ENCODE results near the gene MEGF11.

Gene MEGF11

DNA sequence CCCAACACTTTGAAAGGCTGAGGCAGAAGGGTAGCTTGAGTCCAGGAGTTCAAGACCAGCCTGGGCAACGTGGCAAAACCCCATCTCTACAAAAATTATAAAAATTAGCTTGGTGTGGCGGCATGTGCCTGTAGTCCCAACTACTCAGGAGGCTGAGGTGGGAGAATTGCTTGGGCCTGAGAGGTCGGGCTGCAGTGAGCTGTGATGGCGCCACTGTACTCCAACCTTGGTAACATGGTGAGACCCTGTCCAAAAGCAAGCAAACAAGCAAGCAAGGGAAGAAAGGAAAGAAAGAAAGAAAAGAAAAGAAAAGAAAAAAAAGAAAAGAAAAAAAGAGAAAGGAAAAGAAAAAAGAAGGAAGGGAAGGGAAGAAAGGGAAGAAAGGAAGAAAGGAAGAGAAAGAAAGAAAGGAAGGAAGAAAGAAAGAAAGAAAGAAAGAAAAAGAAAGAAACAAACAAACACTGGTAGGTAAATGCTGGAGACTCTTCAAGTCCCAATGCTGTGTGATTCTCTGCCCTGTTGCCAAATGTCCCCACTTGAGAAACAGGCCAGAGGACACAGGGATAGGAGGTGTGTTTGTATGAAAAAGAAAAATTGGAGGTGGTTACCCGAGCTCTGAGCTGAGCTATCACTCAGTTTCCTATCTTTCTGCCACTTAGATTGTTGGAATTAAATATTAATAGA, 263.1 kb downstream of the MEGF11 start (continued):
- TF ChIP-seq SCRT1 (tag by site-specific recombination; IDR thresholded peaks at IDR 0.05; ENCODE audit: borderline replicate concordance) (no peak), ZNF350 (tag by site-specific recombination; IDR thresholded peaks at IDR 0.05) (no peak), ZNF366 (tag by site-specific recombination; conservative IDR thresholded peaks at IDR 0.05) (peak; percentile 92), ZNF701 (tag by site-specific recombination; IDR thresholded peaks at IDR 0.05) (no peak), ZNF76 (tag by site-specific recombination; IDR thresholded peaks at IDR 0.05; ENCODE audit: borderline replicate concordance, low read depth) (no peak), PRDM1 (tag by site-specific recombination; IDR thresholded peaks at IDR 0.05) (peak; percentile 97), YY2 (tag by site-specific recombination; IDR thresholded peaks at IDR 0.05) (no peak), ZNF623 (tag by site-specific recombination; IDR thresholded peaks at IDR 0.05) (no peak), ZNF426 (tag by site-specific recombination; IDR thresholded peaks at IDR 0.05) (no peak)
- TF ChIP-seq, protein P1, sequence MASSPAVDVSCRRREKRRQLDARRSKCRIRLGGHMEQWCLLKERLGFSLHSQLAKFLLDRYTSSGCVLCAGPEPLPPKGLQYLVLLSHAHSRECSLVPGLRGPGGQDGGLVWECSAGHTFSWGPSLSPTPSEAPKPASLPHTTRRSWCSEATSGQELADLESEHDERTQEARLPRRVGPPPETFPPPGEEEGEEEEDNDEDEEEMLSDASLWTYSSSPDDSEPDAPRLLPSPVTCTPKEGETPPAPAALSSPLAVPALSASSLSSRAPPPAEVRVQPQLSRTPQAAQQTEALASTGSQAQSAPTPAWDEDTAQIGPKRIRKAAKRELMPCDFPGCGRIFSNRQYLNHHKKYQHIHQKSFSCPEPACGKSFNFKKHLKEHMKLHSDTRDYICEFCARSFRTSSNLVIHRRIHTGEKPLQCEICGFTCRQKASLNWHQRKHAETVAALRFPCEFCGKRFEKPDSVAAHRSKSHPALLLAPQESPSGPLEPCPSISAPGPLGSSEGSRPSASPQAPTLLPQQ (tag by site-specific recombination; IDR thresholded peaks at IDR 0.05): no peak

DNA sequence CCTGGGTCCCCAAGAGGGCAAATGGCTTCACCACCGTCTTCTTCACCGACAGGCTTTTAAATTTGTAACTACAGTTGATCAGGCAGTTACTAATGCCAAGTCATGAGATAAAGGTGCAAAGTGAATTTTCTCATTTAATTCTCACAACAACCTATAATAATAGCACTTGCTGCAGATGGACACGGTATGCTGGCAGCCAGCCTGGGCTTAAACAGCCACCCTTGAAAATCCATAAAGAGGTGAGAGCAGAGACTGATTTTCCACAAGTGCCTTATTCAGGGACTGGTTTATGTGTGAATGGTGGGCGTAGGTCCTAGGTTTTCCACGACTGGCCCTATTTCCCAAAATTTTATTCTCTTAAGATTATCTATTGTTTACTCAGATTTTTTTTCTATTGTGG, 266.4 kb downstream of the MEGF11 start:
- H3K4me3 ChIP-seq (ENCODE audit: low read depth, low read length): no peak overlapping the region
- no peaks in the 10 kb centered on the region for H3K9me3 ChIP-seq (ENCODE audit: control insufficient read depth, insufficient read depth, low read depth, low read length)
- TF ChIP-seq ZNF626 (tag by site-specific recombination; IDR thresholded peaks at IDR 0.05) (no peak), ZNF433 (tag by site-specific recombination; IDR thresholded peaks at IDR 0.05; ENCODE audit: low read depth) (no peak), ZNF423 (tag by site-specific recombination; IDR thresholded peaks at IDR 0.05) (no peak), ZNF521 (tag by site-specific recombination; IDR thresholded peaks at IDR 0.05) (no peak)
- TF ChIP-seq, protein P2, sequence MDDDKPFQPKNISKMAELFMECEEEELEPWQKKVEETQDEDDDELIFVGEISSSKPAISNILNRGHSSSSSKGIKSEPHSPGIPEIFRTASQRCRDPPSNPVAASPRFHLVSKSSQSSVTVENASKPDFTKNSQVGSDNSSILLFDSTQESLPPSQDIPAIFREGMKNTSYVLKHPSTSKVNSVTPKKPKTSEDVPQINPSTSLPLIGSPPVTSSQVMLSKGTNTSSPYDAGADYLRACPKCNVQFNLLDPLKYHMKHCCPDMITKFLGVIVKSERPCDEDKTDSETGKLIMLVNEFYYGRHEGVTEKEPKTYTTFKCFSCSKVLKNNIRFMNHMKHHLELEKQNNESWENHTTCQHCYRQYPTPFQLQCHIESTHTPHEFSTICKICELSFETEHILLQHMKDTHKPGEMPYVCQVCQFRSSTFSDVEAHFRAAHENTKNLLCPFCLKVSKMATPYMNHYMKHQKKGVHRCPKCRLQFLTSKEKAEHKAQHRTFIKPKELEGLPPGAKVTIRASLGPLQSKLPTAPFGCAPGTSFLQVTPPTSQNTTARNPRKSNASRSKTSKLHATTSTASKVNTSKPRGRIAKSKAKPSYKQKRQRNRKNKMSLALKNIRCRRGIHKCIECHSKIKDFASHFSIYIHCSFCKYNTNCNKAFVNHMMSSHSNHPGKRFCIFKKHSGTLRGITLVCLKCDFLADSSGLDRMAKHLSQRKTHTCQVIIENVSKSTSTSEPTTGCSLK (tag by site-specific recombination; IDR thresholded peaks at IDR 0.05): no peak
- TF ChIP-seq, protein P3, sequence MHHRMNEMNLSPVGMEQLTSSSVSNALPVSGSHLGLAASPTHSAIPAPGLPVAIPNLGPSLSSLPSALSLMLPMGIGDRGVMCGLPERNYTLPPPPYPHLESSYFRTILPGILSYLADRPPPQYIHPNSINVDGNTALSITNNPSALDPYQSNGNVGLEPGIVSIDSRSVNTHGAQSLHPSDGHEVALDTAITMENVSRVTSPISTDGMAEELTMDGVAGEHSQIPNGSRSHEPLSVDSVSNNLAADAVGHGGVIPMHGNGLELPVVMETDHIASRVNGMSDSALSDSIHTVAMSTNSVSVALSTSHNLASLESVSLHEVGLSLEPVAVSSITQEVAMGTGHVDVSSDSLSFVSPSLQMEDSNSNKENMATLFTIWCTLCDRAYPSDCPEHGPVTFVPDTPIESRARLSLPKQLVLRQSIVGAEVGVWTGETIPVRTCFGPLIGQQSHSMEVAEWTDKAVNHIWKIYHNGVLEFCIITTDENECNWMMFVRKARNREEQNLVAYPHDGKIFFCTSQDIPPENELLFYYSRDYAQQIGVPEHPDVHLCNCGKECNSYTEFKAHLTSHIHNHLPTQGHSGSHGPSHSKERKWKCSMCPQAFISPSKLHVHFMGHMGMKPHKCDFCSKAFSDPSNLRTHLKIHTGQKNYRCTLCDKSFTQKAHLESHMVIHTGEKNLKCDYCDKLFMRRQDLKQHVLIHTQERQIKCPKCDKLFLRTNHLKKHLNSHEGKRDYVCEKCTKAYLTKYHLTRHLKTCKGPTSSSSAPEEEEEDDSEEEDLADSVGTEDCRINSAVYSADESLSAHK (tag by site-specific recombination; IDR thresholded peaks at IDR 0.05): no peak
- no peaks in the 10 kb centered on the region for H3K36me3 ChIP-seq (ENCODE audit: control insufficient read depth in 2 of 2, insufficient read depth in 1 of 2, low read length in 2 of 2)
- CTCF ChIA-PET: interaction anchor here (0.6 kb wide), 1 partner anchor 368 kb away, joined by 3 read pairs; no protein-coding TSS in a partner anchor
- POLR2A ChIA-PET: no interaction called here
- H3K4me1 ChIP-seq (ENCODE audit: control insufficient read depth, insufficient read depth, low read length): 0 out of 2 replicates have a peak, but pooled peaks cover 3% of the 10 kb centered on the region
- H3K27ac ChIP-seq (ENCODE audit: extremely low read depth, low read depth, low read length): no peak overlapping the region

DNA sequence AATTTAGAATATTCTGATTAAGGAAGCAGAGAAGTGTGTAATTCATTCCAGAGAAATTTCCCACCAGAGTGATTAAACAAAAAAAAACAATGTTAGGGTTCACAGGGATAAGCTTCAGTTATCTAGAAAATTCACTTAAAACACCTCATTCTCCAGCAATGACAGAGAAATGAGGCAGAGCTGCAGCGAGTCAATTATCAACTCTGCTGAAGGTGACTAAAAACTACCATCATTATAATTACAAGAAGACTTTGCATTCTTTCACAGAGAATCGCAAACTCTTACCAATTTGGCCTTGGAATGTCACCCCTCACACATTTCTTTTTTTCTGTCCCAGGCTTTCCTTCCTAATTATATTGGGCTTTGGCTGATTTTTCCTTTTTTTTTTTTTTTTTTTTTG, 267.1 kb downstream of the MEGF11 start:
- Histone ChIP-seq H3K4me3 (ENCODE audit: low read depth, low read length) (no peak overlapping the region), H3K9me3 (ENCODE audit: control insufficient read depth, insufficient read depth, low read depth, low read length) (no peaks in the 10 kb centered on the region), H3K36me3 (ENCODE audit: control insufficient read depth in 2 of 2, insufficient read depth in 1 of 2, low read length in 2 of 2) (no peaks in the 10 kb centered on the region), H3K27ac (ENCODE audit: extremely low read depth, low read depth, low read length) (no peak overlapping the region), H3K4me1 (ENCODE audit: control insufficient read depth, insufficient read depth, low read length) (peaks cover 6% of the 10 kb centered on the region)
- ChIA-PET CTCF (no interaction called here), POLR2A (no interaction called here)
- TF ChIP-seq FEZF1 (tag by site-specific recombination; IDR thresholded peaks at IDR 0.05) (no peak), ZNF600 (tag by site-specific recombination; IDR thresholded peaks at IDR 0.05) (no peak), ZFP3 (tag by site-specific recombination; IDR thresholded peaks at IDR 0.05; ENCODE audit: low read depth) (no peak), ZNF555 (tag by site-specific recombination; conservative IDR thresholded peaks at IDR 0.05) (no peak)
- TF ChIP-seq, protein P4, sequence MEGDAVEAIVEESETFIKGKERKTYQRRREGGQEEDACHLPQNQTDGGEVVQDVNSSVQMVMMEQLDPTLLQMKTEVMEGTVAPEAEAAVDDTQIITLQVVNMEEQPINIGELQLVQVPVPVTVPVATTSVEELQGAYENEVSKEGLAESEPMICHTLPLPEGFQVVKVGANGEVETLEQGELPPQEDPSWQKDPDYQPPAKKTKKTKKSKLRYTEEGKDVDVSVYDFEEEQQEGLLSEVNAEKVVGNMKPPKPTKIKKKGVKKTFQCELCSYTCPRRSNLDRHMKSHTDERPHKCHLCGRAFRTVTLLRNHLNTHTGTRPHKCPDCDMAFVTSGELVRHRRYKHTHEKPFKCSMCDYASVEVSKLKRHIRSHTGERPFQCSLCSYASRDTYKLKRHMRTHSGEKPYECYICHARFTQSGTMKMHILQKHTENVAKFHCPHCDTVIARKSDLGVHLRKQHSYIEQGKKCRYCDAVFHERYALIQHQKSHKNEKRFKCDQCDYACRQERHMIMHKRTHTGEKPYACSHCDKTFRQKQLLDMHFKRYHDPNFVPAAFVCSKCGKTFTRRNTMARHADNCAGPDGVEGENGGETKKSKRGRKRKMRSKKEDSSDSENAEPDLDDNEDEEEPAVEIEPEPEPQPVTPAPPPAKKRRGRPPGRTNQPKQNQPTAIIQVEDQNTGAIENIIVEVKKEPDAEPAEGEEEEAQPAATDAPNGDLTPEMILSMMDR (tag by site-specific recombination; IDR thresholded peaks at IDR 0.05): no peak
- TF ChIP-seq, protein P5, sequence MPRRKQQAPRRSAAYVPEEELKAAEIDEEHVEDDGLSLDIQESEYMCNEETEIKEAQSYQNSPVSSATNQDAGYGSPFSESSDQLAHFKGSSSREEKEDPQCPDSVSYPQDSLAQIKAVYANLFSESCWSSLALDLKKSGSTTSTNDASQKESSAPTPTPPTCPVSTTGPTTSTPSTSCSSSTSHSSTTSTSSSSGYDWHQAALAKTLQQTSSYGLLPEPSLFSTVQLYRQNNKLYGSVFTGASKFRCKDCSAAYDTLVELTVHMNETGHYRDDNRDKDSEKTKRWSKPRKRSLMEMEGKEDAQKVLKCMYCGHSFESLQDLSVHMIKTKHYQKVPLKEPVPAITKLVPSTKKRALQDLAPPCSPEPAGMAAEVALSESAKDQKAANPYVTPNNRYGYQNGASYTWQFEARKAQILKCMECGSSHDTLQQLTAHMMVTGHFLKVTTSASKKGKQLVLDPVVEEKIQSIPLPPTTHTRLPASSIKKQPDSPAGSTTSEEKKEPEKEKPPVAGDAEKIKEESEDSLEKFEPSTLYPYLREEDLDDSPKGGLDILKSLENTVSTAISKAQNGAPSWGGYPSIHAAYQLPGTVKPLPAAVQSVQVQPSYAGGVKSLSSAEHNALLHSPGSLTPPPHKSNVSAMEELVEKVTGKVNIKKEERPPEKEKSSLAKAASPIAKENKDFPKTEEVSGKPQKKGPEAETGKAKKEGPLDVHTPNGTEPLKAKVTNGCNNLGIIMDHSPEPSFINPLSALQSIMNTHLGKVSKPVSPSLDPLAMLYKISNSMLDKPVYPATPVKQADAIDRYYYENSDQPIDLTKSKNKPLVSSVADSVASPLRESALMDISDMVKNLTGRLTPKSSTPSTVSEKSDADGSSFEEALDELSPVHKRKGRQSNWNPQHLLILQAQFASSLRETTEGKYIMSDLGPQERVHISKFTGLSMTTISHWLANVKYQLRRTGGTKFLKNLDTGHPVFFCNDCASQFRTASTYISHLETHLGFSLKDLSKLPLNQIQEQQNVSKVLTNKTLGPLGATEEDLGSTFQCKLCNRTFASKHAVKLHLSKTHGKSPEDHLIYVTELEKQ (tag by site-specific recombination; IDR thresholded peaks at IDR 0.05; ENCODE audit: borderline replicate concordance): no peak
